H1 (cell line): Measurements from ENCODE around the gene SCPEP1. TPM values are rescaled to one million over a fixed set of nuclear protein-coding genes. Genes with fewer than 3 reads are reported as not detected.

Experiments used
- ASH2L ChIP-seq: fragments of 200-600, 300-600 bp; sonication (generic); IDR thresholded peaks from one replicate; pipeline ENCODE4 v1.7.1; 2017; ENCODE audit warnings: low read length
- CTCF ChIP-seq, 3 experiments: IDR thresholded peaks; 1 replicate in 2 of 3; 2 replicates in 1 of 3; pipeline versions ENCODE4 v1.5.1 to v1.6.1; 2011; ENCODE audit warnings: low read length in 3 of 3, mild to moderate bottlenecking in 3 of 3, inconsistent platforms in 2 of 3, low read depth in 1 of 3, moderate library complexity in 1 of 3; ENCODE audit not compliant: insufficient read depth in 1 of 3; ENCODE audit errors: control extremely low read depth in 1 of 3
- EZH2 ChIP-seq: fragments of 200-600 bp; sonication (generic); IDR thresholded peaks from 2 replicates; pipeline ENCODE4 v1.7.1; 2012; ENCODE audit warnings: low read depth, mild to moderate bottlenecking, moderate library complexity, low read length, inconsistent platforms; ENCODE audit not compliant: severe bottlenecking
- HDAC6 ChIP-seq: IDR thresholded peaks from one replicate; pipeline ENCODE4 v1.7.1; 2012; ENCODE audit warnings: low read depth, mild to moderate bottlenecking, inconsistent platforms, low read length, moderate library complexity
- polyA plus RNA-seq, 7 experiments: library from polyadenylated mRNA; depleted of rRNA in 3 of 7; stranded (reverse) in 5 of 7; unstranded in 2 of 7; fragments of >200 nt in 5 of 7; fragments of 200-250 nt in 2 of 7; gene quantifications; 1 replicate in 5 of 7; 2 replicates in 1 of 7; 4 replicates in 1 of 7; pipeline versions ENCODE4 v1.2.1 to v1.2.3, GENCODE V29; 2011 to 2013; ENCODE audit warnings: missing spikeins in 2 of 7, mixed read lengths in 2 of 7
- total RNA-seq: library from RNA; stranded (reverse); fragmentation: NEBNext Ultra II Directional; extraction: Animal tissue kit (Norgen Biotek cat#: 25700); gene quantifications from 2 replicates; pipeline ENCODE4 v1.2.1, GENCODE V29; 2021

The SCPEP1 gene
- total and polyA plus RNA-seq, 2 of the 8 experiments (the other 6 are each of a cell fraction or from before 2014, with no cell fraction given), result 30.7 to 52.6 TPM

- TF ChIP-seq HDAC6, result no peak
- TF ChIP-seq CTCF (IDR thresholded peaks at IDR 0.05; ENCODE audit: control extremely low read depth in 1 of 3, insufficient read depth in 1 of 3, low read depth in 1 of 3, low read length in 3 of 3), result no peak
- TF ChIP-seq EZH2, result no peak
- no peak for TF ChIP-seq ASH2L
Measured at GRCh38 chr17:56992364-56992763, 14.4 kb downstream of the SCPEP1 start (continued).
